ENCODE data around the gene ARHGAP45.

The ARHGAP45 gene

GRCh38 chr19:1085676-1086442 is 18.9 kb downstream of the ARHGAP45 start:
- no peak overlapping the region for H2BK15ac ChIP-seq (ENCODE audit: low read length)
- H2BK5ac ChIP-seq (ENCODE audit: low read length), result no peak overlapping the region
- no peak overlapping the region for H3K4me3 ChIP-seq (ENCODE audit: low read length in 2 of 2)
- no peak overlapping the region for H3K14ac ChIP-seq (ENCODE audit: low read length)
- no peak for DNase-seq (ENCODE audit: low spot score)
- H4K8ac ChIP-seq (ENCODE audit: low read depth, low read length), result no peak overlapping the region
- H3K4me2 ChIP-seq (ENCODE audit: insufficient read depth, low read length, poor library complexity, severe bottlenecking), result no peak overlapping the region
- H3K23ac ChIP-seq (ENCODE audit: low read depth, low read length, poor library complexity), result peak overlapping the region; percentile 75
- no peaks in the 10 kb centered on the region for H3K9me3 ChIP-seq (replicated peaks in 1 of 2; ENCODE audit: control insufficient read depth in 2 of 2, insufficient read depth in 1 of 2, low read depth in 1 of 2, low read length in 2 of 2)
- peaks cover 0 to 2% of the 10 kb centered on the region in 2 donors for H3K4me1 ChIP-seq (ENCODE audit: control insufficient read depth in 2 of 2, insufficient read depth in 1 of 2, low read depth in 1 of 2, low read length in 2 of 2)
- peaks cover 26 to 78% of the 10 kb centered on the region in 2 donors for H3K36me3 ChIP-seq (replicated peaks in 1 of 2; ENCODE audit: control insufficient read depth in 2 of 2, insufficient read depth in 2 of 2, low read length in 2 of 2)
- H3K18ac ChIP-seq (ENCODE audit: low read length), result no peak overlapping the region
- H2BK12ac ChIP-seq (ENCODE audit: low read length), result no peak overlapping the region
- H4K91ac ChIP-seq (ENCODE audit: low read depth, low read length, poor library complexity), result no peak overlapping the region
- no peak overlapping the region for H2AFZ ChIP-seq (ENCODE audit: low read length)
- H3K27ac ChIP-seq (replicated peaks; ENCODE audit: low read length), result no peak overlapping the region
- no peak overlapping the region for H2AK5ac ChIP-seq (ENCODE audit: low read depth, low read length)
- no peak overlapping the region for H2BK120ac ChIP-seq (ENCODE audit: low read depth, low read length)
- H3K9ac ChIP-seq (ENCODE audit: low read depth, low read length, poor library complexity), result peak overlapping the region; percentile 38
- no CpG with 5 or more reads among the region's 38 CpGs for WGBS, 2 donors (ENCODE audit: extremely low coverage in 2 of 2, insufficient read length in 2 of 2, insufficient replicate concordance in 1 of 2)
- no peak overlapping the region for H3K4ac ChIP-seq (ENCODE audit: low read length)
- H3K79me1 ChIP-seq (ENCODE audit: low read depth, low read length), result peaks cover 7% of the 10 kb centered on the region
- no peaks in the 10 kb centered on the region for H3K27me3 ChIP-seq (ENCODE audit: control insufficient read depth in 3 of 3, insufficient read depth in 3 of 3, low read depth in 1 of 3, low read length in 3 of 3)

DNA sequence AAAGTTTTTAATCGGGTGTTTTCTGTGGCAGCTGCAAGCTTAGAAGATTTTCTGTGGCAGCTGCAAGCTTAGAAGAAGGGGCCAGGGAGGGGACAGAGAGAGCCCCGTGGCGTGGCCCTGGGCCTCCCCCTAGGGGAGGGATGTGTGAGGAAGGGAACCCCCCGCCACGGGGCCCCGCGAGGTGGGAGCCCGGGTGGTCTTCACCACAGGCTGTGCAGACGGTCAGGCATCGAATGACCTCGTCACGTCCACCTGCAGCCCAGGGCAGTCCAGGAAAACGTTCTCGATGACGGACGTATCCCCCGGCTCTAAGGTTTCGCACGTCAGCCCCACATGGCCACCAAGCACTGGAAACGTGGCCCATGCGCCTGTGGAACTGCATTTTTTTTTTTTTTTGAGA is 19.6 kb downstream of the ARHGAP45 start:
- H4K91ac ChIP-seq (ENCODE audit: low read depth, low read length, poor library complexity), result no peak overlapping the region
- no peak overlapping the region for H3K4ac ChIP-seq (ENCODE audit: low read length)
- H2BK12ac ChIP-seq (ENCODE audit: low read length), result no peak overlapping the region
- no peak overlapping the region for H2AK5ac ChIP-seq (ENCODE audit: low read depth, low read length)
- no peak overlapping the region for H2BK120ac ChIP-seq (ENCODE audit: low read depth, low read length)
- peaks cover 31 to 82% of the 10 kb centered on the region in 2 donors for H3K36me3 ChIP-seq (replicated peaks in 1 of 2; ENCODE audit: control insufficient read depth in 2 of 2, insufficient read depth in 2 of 2, low read length in 2 of 2)
- H3K4me1 ChIP-seq (ENCODE audit: control insufficient read depth in 2 of 2, insufficient read depth in 1 of 2, low read depth in 1 of 2, low read length in 2 of 2), result peaks cover 0 to 2% of the 10 kb centered on the region in 2 donors
- H3K18ac ChIP-seq (ENCODE audit: low read length), result no peak overlapping the region
- no peak overlapping the region for H2AFZ ChIP-seq (ENCODE audit: low read length)
- no peak overlapping the region for H2BK15ac ChIP-seq (ENCODE audit: low read length)
- H3K79me1 ChIP-seq (ENCODE audit: low read depth, low read length), result peaks cover 7% of the 10 kb centered on the region
- no peak overlapping the region for H3K27ac ChIP-seq (replicated peaks; ENCODE audit: low read length)
- H3K23ac ChIP-seq (ENCODE audit: low read depth, low read length, poor library complexity), result no peak overlapping the region
- H3K14ac ChIP-seq (ENCODE audit: low read length), result no peak overlapping the region
- peak overlapping the region; percentile 21 for H3K9ac ChIP-seq (ENCODE audit: low read depth, low read length, poor library complexity)
- no peak for DNase-seq (ENCODE audit: low spot score)
- H3K4me2 ChIP-seq (ENCODE audit: insufficient read depth, low read length, poor library complexity, severe bottlenecking), result no peak overlapping the region
- H4K8ac ChIP-seq (ENCODE audit: low read depth, low read length), result no peak overlapping the region
- no peak overlapping the region for H2BK5ac ChIP-seq (ENCODE audit: low read length)
- no peaks in the 10 kb centered on the region for H3K9me3 ChIP-seq (replicated peaks in 1 of 2; ENCODE audit: control insufficient read depth in 2 of 2, insufficient read depth in 1 of 2, low read depth in 1 of 2, low read length in 2 of 2)
- H3K27me3 ChIP-seq (ENCODE audit: control insufficient read depth in 3 of 3, insufficient read depth in 3 of 3, low read depth in 1 of 3, low read length in 3 of 3), result no peaks in the 10 kb centered on the region
- no peak overlapping the region for H3K4me3 ChIP-seq (ENCODE audit: low read length in 2 of 2)
- no CpG with 5 or more reads among the region's 21 CpGs for WGBS, 2 donors (ENCODE audit: extremely low coverage in 2 of 2, insufficient read length in 2 of 2, insufficient replicate concordance in 1 of 2)

DNA sequence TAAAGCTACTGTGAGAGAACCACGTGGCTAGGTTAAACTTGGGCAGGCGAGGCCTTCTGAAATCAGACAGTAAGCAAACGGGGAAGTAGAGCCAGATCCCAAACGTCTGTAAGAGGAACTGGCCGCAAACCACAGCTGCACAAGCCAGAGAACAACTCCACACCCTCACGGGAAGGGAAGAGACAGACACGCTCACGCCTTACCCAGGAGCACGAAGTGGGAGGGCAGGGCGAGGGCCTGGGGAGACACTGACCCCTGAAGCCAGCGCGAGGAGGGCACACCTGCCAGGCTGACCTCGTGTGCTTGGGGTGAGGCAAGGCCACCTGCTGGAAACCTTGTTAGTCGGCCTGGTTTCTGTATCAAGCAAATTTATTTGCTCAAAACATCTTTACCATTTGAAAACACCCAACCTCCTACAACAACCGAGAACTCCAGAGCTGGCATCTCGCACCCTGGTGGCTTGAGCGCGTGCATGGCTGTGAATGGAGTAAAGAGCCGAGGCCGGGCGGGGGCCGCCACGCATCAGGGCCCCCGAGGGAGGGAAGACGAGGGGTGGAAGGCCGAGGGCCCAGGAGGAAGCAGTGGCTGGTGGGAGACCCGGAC is 20.9 kb downstream of the ARHGAP45 start:
- H3K27me3 ChIP-seq (ENCODE audit: control insufficient read depth in 3 of 3, insufficient read depth in 3 of 3, low read depth in 1 of 3, low read length in 3 of 3), result no peaks in the 10 kb centered on the region
- no peak overlapping the region for H3K4ac ChIP-seq (ENCODE audit: low read length)
- no peaks in the 10 kb centered on the region for H3K9me3 ChIP-seq (replicated peaks in 1 of 2; ENCODE audit: control insufficient read depth in 2 of 2, insufficient read depth in 1 of 2, low read depth in 1 of 2, low read length in 2 of 2)
- H3K14ac ChIP-seq (ENCODE audit: low read length), result no peak overlapping the region
- H3K4me1 ChIP-seq (ENCODE audit: control insufficient read depth in 2 of 2, insufficient read depth in 1 of 2, low read depth in 1 of 2, low read length in 2 of 2), result no peaks in the 10 kb centered on the region
- no peak overlapping the region for H3K4me3 ChIP-seq (ENCODE audit: low read length in 2 of 2)
- no peak overlapping the region for H2AFZ ChIP-seq (ENCODE audit: low read length)
- no peak overlapping the region for H2AK5ac ChIP-seq (ENCODE audit: low read depth, low read length)
- H3K4me2 ChIP-seq (ENCODE audit: insufficient read depth, low read length, poor library complexity, severe bottlenecking), result no peak overlapping the region
- no peak overlapping the region for H2BK12ac ChIP-seq (ENCODE audit: low read length)
- WGBS, 2 donors (ENCODE audit: extremely low coverage in 2 of 2, insufficient read length in 2 of 2, insufficient replicate concordance in 1 of 2), result no CpG with 5 or more reads among the region's 27 CpGs
- DNase-seq (ENCODE audit: low spot score), result no peak
- H3K9ac ChIP-seq (ENCODE audit: low read depth, low read length, poor library complexity), result no peak overlapping the region
- H2BK5ac ChIP-seq (ENCODE audit: low read length), result no peak overlapping the region
- peak overlapping the region; percentile 43 for H3K23ac ChIP-seq (ENCODE audit: low read depth, low read length, poor library complexity)
- peaks cover 36 to 88% of the 10 kb centered on the region in 2 donors for H3K36me3 ChIP-seq (replicated peaks in 1 of 2; ENCODE audit: control insufficient read depth in 2 of 2, insufficient read depth in 2 of 2, low read length in 2 of 2)
- H2BK120ac ChIP-seq (ENCODE audit: low read depth, low read length), result no peak overlapping the region
- H3K27ac ChIP-seq (replicated peaks; ENCODE audit: low read length), result no peak overlapping the region
- no peak overlapping the region for H4K8ac ChIP-seq (ENCODE audit: low read depth, low read length)
- no peak overlapping the region for H2BK15ac ChIP-seq (ENCODE audit: low read length)
- H4K91ac ChIP-seq (ENCODE audit: low read depth, low read length, poor library complexity), result no peak overlapping the region
- peaks cover 6% of the 10 kb centered on the region for H3K79me1 ChIP-seq (ENCODE audit: low read depth, low read length)
- H3K18ac ChIP-seq (ENCODE audit: low read length), result no peak overlapping the region

DNA sequence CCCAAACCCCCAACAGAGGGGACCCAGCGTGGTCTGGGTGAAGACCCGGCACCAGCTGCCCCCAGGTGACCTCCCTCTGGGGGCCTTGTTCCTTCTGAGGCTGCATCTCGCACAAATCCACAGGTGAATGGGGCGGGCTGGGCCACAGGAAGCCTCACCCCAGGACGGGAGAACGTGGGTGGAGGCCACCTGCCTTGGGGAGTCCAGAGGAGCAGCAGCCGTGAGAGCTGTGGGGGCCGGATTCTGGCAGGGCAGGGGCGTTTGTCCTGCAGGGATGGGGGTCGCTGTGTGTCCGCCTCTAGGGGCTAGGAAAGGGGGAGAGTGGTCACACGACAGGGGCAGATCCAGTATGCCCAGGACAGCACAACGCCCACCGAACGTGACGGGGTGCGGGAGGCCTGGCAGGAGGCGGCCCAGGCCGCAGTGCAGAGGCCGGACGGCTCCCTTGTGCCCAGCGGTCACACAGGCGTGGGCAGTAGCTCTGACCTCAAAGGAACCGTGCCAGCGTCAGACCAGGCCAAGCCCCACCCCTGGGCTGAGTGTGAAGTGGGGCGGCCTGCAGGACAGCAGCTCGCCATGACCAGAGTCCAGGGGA is 21.5 kb downstream of the ARHGAP45 start:
- Histone ChIP-seq H3K4ac (ENCODE audit: low read length) (no peak overlapping the region), H3K9me3 (replicated peaks in 1 of 2; ENCODE audit: control insufficient read depth in 2 of 2, insufficient read depth in 1 of 2, low read depth in 1 of 2, low read length in 2 of 2) (no peaks in the 10 kb centered on the region), H3K18ac (ENCODE audit: low read length) (no peak overlapping the region), H3K4me2 (ENCODE audit: insufficient read depth, low read length, poor library complexity, severe bottlenecking) (no peak overlapping the region), H2BK12ac (ENCODE audit: low read length) (no peak overlapping the region), H2AFZ (ENCODE audit: low read length) (no peak overlapping the region), H2AK5ac (ENCODE audit: low read depth, low read length) (no peak overlapping the region), H3K4me3 (ENCODE audit: low read length in 2 of 2) (no peak overlapping the region), H3K27ac (replicated peaks; ENCODE audit: low read length) (no peak overlapping the region), H2BK5ac (ENCODE audit: low read length) (peak overlapping the region; percentile 39), H3K9ac (ENCODE audit: low read depth, low read length, poor library complexity) (no peak overlapping the region), H2BK120ac (ENCODE audit: low read depth, low read length) (no peak overlapping the region), H3K36me3 (replicated peaks in 1 of 2; ENCODE audit: control insufficient read depth in 2 of 2, insufficient read depth in 2 of 2, low read length in 2 of 2) (peaks cover 37 to 87% of the 10 kb centered on the region in 2 donors), H3K23ac (ENCODE audit: low read depth, low read length, poor library complexity) (peak overlapping the region; percentile 43), H3K4me1 (ENCODE audit: control insufficient read depth in 2 of 2, insufficient read depth in 1 of 2, low read depth in 1 of 2, low read length in 2 of 2) (peaks cover 0 to under 1% of the 10 kb centered on the region in 2 donors), H4K91ac (ENCODE audit: low read depth, low read length, poor library complexity) (no peak overlapping the region), H2BK15ac (ENCODE audit: low read length) (no peak overlapping the region), H3K27me3 (ENCODE audit: control insufficient read depth in 3 of 3, insufficient read depth in 3 of 3, low read depth in 1 of 3, low read length in 3 of 3) (no peaks in the 10 kb centered on the region), H4K8ac (ENCODE audit: low read depth, low read length) (no peak overlapping the region), H3K14ac (ENCODE audit: low read length) (no peak overlapping the region), H3K79me1 (ENCODE audit: low read depth, low read length) (peaks cover 11% of the 10 kb centered on the region)
- DNase-seq (ENCODE audit: low spot score), result no peak
- no CpG with 5 or more reads among the region's 27 CpGs for WGBS, 2 donors (ENCODE audit: extremely low coverage in 2 of 2, insufficient read length in 2 of 2, insufficient replicate concordance in 1 of 2)
